ENCODE results near the gene TRPM8. TPM values are rescaled to one million over a fixed set of nuclear protein-coding genes. Genes with fewer than 3 reads are reported as not detected.
A peak's percentile ranks its signal among the peaks of the same experiment; 100 is the strongest.

TRPM8 gene
- total and polyA plus RNA-seq, 2 of the 8 experiments (the other 6 are each of a cell fraction or from before 2014, with no cell fraction given) = 0.18 to 0.54 TPM

- Histone ChIP-seq H2BK120ac (replicated peaks; ENCODE audit: low read depth, low read length) (no peak overlapping the region), H3K23ac (ENCODE audit: insufficient read length) (no peak overlapping the region)
- CTCF ChIA-PET (ENCODE audit: partially characterized antibody) = interaction anchor here (0.7 to 1.1 kb wide), 2 partner anchors 9 to 11 kb away, joined by 3 to 4 read pairs; no protein-coding TSS in a partner anchor
- no peak for TF ChIP-seq SAP30 (IDR thresholded peaks at IDR 0.05; ENCODE audit: insufficient read depth, insufficient replicate concordance, low read length)
Observed at GRCh38 chr2:233964581-233964980, 47.4 kb downstream of the TRPM8 start.

More at GRCh38 chr2:233964581-233964980, 47.4 kb downstream of the TRPM8 start:
- H3K4me2 ChIP-seq (ENCODE audit: insufficient read depth in 1 of 2, low read depth in 2 of 2, low read length in 2 of 2) = no peak overlapping the region
- no peak overlapping the region for H3K4ac ChIP-seq (replicated peaks; ENCODE audit: insufficient read length, low read depth, low read length)
- H3K27ac ChIP-seq (ENCODE audit: low read depth, low read length) = no peak overlapping the region
- 87% methylated on average over 9 of the region's 9 CpGs; no CpG with 5 or more reads in 1 of the 2 experiments for WGBS, 2 experiments (ENCODE audit: extremely low coverage in 1 of 2, insufficient coverage in 1 of 2, insufficient read length in 1 of 2, insufficient replicate concordance in 2 of 2, low coverage in 1 of 2, low lambda C conversion rate in 2 of 2, missing lambda C conversion rate in 1 of 2)
- H2BK12ac ChIP-seq (ENCODE audit: low read depth, low read length) = peak overlapping the region; percentile 27; the same call in 1 of the 2 replicates
- H4K8ac ChIP-seq (ENCODE audit: extremely low read depth, insufficient read depth, low read length) = 0 out of 2 replicates have a peak overlapping the region, but pooled peaks have one; percentile 87
- no peak overlapping the region for H3K4me3 ChIP-seq (ENCODE audit: extremely low read depth in 1 of 4, insufficient read depth in 2 of 4, low read depth in 3 of 4, low read length in 4 of 4)
- no peaks in the 10 kb centered on the region for H3K79me2 ChIP-seq (ENCODE audit: control insufficient read depth in 1 of 2, insufficient read depth in 2 of 2, low read length in 2 of 2)
- H3K14ac ChIP-seq (ENCODE audit: insufficient read length) = no peak overlapping the region
- H3K56ac ChIP-seq (replicated peaks; ENCODE audit: insufficient read length, low read depth, low read length) = no peak overlapping the region
- no peaks in the 10 kb centered on the region for H3K9me3 ChIP-seq (ENCODE audit: insufficient read depth in 2 of 2, low read depth in 1 of 2, low read length in 1 of 2)
- H2BK5ac ChIP-seq (ENCODE audit: low read depth, low read length) = no peak overlapping the region
- H3K18ac ChIP-seq (ENCODE audit: extremely low read depth, low read length) = peak overlapping the region; percentile 32; the same call in 1 of the 2 replicates
- H3K9ac ChIP-seq (replicated peaks in 1 of 4; ENCODE audit: extremely low read depth in 1 of 4, low read depth in 3 of 4, low read length in 3 of 4) = no peak overlapping the region
- H2BK20ac ChIP-seq (ENCODE audit: low read length) = no peak overlapping the region
- no peak overlapping the region for H4K91ac ChIP-seq (replicated peaks; ENCODE audit: insufficient read length, low read length)
- no peaks in the 10 kb centered on the region for H3K36me3 ChIP-seq (ENCODE audit: control insufficient read depth in 2 of 4, insufficient read depth in 4 of 4, low read length in 3 of 4)
- no peaks in the 10 kb centered on the region for H4K20me1 ChIP-seq (replicated peaks in 1 of 2; ENCODE audit: control insufficient read depth in 1 of 2, insufficient read depth in 2 of 2, low read length in 2 of 2)
- H3K79me1 ChIP-seq (ENCODE audit: low read depth, low read length) = no peaks in the 10 kb centered on the region
- POLR2A ChIA-PET (ENCODE audit: partially characterized antibody) = no interaction called here
- DNase-seq (ENCODE audit: low read depth in 1 of 2, low spot score in 2 of 2) (no peak), FAIRE-seq (no peak)
- H3K27me3 ChIP-seq (replicated peaks in 1 of 4; ENCODE audit: control insufficient read depth in 3 of 4, extremely low read depth in 1 of 4, insufficient read depth in 3 of 4, low read length in 3 of 4) = no peaks in the 10 kb centered on the region; a peak in 1 of 7 replicates
- no peak overlapping the region for H2AFZ ChIP-seq (ENCODE audit: low read length)
- H4K5ac ChIP-seq (ENCODE audit: insufficient read length, low read depth, low read length) = no peak overlapping the region
- no peaks in the 10 kb centered on the region for H3K4me1 ChIP-seq (replicated peaks in 1 of 4; ENCODE audit: control insufficient read depth in 3 of 4, insufficient read depth in 4 of 4, low read length in 3 of 4)
- H3K23me2 ChIP-seq (ENCODE audit: low read depth, low read length) = no peaks in the 10 kb centered on the region
- H2AK5ac ChIP-seq (ENCODE audit: low read depth, low read length) = no peak overlapping the region
- no peak overlapping the region for H2BK15ac ChIP-seq (ENCODE audit: low read length)
